Stimulated activated effector memory CD8-positive, alpha-beta T cell treated with anti-CD3 and anti-CD28 coated beads, Interleukin-12 subunit alpha, Interleukin-12 subunit beta, amount 100 ng/mL, for 72 hours (primary cell): Measurements from ENCODE around the gene MALT1.

ENCODE experiments used
- ATAC-seq: fragments of 150-1000 bp; cut with Tn5 transposase; 2 replicates; pipeline ENCODE4 v1.10.0; 2021
- DNase-seq, 2 donors: peaks; one replicate each; pipeline ENCODE4 v3.0.0; 2021 to 2022; ENCODE audit warnings: low spot score in 2 of 2
- H3K27ac Mint-ChIP-seq: one replicate; pipeline ENCODE4 v1.8.0; 2022; ENCODE audit warnings: mild to moderate bottlenecking, mixed read lengths
- H3K36me3 Mint-ChIP-seq: one replicate; pipeline ENCODE4 v1.8.0; 2022; ENCODE audit warnings: mild to moderate bottlenecking, mixed read lengths
- H3K4me1 Mint-ChIP-seq: one replicate; pipeline ENCODE4 v1.8.0; 2022; ENCODE audit warnings: mixed read lengths
- H3K4me3 Mint-ChIP-seq: one replicate; pipeline ENCODE4 v1.8.0; 2022; ENCODE audit warnings: mild to moderate bottlenecking, mixed read lengths
- H3K9me3 Mint-ChIP-seq: one replicate; pipeline ENCODE4 v1.8.0; 2022; ENCODE audit warnings: mixed read lengths

The MALT1 gene

DNA sequence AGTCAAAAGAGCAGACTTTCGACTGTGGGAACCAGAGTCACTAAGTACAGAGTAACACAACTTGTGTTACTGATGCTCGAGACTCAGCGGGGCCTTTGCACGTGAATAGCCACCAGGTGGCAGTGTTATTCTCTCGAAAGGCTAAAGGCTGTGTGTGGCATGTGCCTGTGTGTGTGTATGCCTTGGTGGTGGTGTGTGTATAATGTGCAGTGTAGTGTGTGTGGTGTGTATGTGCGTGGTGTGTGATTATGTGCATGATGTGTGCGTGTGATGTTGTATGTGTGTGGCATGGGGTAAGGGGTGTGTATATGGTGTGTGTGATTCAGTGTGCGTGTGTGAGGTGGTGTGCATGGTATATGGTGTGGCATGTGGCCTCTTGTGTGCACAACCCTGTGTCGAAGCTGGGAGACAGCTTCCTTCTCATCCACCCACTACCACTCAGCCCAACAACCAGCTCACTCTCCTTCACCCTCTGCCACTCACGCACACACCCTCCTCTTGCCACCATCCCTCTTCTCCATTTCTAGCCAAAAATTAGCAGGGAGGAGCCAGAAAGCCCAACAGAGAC, 110.4 kb downstream of the MALT1 start:
- DNase-seq (peak; percentile 56 to 81), ATAC-seq (peak; percentile 82)
- Mint-ChIP-seq H3K9me3 (no peaks in the 10 kb centered on the region), H3K4me3 (no peak overlapping the region), H3K4me1 (peaks cover 7% of the 10 kb centered on the region), H3K36me3 (no peaks in the 10 kb centered on the region), H3K27ac (no peak overlapping the region)

DNA sequence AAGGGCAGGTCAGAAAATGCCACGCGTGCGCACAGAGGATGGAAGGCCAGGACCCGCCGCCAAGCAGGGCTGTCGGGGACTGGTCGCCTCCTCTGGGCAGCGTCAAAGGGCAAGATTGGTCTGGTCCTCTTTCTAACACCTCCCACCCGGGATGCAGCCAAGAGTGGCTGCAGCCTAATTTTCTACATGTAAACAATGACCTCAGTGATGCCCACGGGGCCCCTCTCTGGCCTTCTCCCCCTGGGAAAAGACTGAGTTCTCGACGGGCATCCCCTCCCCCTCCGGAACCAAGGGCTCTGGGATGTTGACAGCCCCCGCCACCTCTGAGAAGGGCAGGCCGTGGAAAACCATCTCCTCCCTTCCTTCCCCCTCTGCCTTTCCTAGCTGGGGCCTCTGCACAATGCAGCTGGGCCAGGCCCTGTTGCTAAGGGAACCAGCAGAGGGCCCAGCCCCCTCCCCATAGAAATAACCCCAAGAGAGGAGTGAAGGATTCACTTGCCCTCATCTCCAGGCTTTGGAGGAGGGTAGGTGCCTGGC, 113.4 kb downstream of the MALT1 start:
- Mint-ChIP-seq H3K36me3 (no peaks in the 10 kb centered on the region), H3K4me3 (no peak overlapping the region), H3K9me3 (no peaks in the 10 kb centered on the region), H3K27ac (no peak overlapping the region), H3K4me1 (peaks cover 7% of the 10 kb centered on the region)
- no peak for ATAC-seq
- DNase-seq: no peak

DNA sequence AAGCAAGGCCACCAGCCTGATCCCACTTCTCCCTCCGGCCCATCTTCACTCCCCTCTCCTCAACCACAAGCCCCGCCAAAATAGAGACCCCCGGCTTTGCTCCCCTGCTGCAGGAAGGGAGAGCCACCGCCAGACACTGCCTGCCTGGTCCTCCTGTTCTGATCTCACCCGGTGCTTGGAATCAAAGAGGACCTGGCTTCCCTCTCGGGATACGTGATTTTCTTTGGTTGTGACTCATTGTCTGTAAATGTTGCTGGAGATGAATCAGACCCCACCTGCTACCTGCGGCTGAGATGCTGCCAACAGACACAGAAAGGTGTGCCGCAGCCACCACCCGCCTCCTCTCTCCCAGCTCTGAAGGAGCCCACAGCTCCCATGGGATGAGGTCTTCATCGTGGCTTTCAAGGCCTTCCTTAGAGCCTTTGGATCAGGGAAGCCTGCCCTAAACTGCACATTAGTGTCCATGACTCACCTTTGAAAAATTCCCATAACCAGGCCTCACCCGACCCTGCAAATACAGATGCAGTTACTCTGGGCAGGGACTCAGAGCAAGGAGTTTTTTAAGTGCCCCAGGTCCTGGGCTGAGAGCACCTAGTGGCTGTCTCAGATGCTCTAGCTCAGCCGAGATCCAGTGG, 114.0 kb downstream of the MALT1 start:
- ATAC-seq: no peak
- Mint-ChIP-seq H3K27ac (no peak overlapping the region), H3K4me1 (peaks cover 7% of the 10 kb centered on the region), H3K9me3 (no peaks in the 10 kb centered on the region), H3K36me3 (no peaks in the 10 kb centered on the region), H3K4me3 (no peak overlapping the region)
- DNase-seq: no peak

DNA sequence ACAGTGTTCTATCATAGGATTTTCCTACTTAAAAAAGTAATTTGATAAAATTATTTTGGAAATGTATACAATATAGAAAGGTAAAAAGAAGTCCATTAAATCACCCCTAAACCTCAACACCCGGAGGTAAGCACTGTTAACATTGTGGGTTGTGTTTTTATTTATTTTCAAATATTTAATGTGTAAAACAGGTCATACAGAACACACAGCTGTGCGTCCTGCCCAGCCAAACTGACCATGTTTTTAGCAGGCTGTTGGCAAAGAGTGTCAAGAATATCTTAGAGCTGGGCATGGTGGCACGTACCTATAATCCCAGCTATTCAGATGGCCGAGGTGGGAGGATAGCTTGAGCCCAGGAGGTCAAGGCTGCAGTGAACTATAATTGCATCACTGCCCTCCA, 114.6 kb downstream of the MALT1 start:
- DNase-seq: no peak
- no peak for ATAC-seq
- Mint-ChIP-seq H3K36me3 (no peaks in the 10 kb centered on the region), H3K4me1 (peaks cover 7% of the 10 kb centered on the region), H3K4me3 (no peak overlapping the region), H3K9me3 (no peaks in the 10 kb centered on the region), H3K27ac (no peak overlapping the region)

DNA sequence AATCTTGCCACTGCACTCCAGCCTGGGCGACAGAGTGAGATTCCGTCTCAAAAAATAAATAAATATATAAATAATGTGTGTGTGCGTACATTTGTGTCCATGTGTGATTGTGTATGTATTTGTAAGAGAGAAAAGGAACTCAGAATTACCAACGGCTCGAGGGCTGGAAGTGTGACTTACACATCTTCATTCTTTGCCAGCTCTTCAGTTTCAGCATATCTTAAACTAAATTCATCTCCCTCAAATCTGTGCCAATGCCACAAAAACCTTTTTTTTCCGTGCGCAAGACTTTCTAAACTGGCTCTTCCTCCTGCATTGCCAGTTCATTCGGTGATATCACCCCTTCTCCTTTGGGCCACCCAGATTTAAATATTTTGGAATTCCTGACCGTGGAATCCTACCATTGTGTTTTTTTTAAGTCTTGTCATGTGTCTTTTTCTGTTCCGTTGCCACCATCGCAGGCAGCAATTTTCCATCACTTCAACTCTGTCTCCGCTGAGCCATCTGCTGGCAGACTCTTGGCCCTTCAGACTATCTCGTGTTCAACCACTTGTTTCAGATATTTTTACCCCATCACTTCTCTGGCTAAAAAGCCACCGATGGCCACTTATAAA, 116.4 kb downstream of the MALT1 start:
- Mint-ChIP-seq H3K27ac (no peak overlapping the region), H3K9me3 (no peaks in the 10 kb centered on the region), H3K36me3 (no peaks in the 10 kb centered on the region), H3K4me3 (no peak overlapping the region), H3K4me1 (no peaks in the 10 kb centered on the region)
- no peak for DNase-seq
- ATAC-seq: no peak

DNA sequence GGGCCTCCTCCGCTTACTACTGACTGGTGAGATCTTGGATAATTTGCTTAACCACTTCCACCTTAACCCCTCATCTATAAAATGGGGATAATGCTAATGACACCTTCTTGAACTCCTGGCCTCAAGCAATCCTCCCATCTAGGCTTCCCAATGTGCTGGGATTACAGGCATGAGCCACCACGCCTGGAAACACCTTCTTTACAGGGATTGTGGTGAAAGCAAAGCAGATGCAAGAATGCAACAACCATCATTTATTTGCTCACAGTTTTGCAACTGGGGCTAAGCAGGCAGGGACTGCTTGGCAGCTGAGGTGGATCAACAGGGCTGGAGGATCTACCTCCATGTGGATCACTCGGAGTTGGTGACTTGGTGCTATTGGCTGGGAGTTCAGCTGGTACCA, 117.2 kb downstream of the MALT1 start:
- DNase-seq (no peak), ATAC-seq (no peak)
- H3K9me3 Mint-ChIP-seq: no peaks in the 10 kb centered on the region
- H3K27ac Mint-ChIP-seq: no peak overlapping the region
- no peaks in the 10 kb centered on the region for H3K4me1 Mint-ChIP-seq
- H3K4me3 Mint-ChIP-seq: no peak overlapping the region
- H3K36me3 Mint-ChIP-seq: no peaks in the 10 kb centered on the region

DNA sequence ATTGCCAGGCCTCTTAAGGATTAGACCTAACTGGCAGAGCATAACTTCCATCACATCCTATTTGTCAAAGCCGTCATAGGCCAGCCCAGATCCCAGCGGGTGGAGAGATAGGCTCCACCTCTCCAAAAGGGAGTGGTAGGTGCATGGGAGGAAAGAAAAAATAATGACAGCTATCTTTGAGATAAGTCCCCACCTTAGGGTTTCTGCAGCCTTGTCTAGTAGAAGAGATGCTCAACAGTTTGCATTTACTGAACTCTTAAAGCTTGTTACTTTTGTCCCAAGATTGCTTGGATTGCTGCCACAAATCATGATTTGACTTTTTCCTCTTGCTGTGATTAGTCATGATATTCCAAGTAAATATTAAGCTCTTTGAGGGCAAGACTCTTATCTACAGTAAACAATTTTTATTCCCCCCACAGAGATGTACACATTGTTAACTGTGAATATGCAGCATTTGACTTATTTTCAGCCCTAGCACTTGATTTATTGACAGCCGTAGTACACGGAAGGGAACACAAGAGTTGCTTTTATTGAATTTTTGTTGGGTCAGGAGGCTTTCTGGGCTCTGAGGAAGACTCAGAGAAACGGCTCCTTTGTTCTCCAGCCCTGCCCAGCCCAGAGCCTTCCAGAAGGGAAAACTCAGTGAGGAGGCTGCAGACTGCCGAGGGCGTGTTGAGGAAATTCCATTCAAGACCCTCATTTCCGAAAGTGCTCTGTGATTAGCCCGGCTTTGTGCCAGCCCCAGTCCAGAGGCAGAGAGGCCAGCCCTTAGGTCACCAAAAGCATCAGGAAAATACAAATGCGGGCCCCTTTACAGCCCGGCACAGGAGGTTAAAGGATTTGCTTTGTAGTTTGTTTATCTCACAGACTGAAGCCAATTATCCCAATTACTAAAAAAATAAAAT, 118.0 kb downstream of the MALT1 start:
- no peak for DNase-seq
- H3K9me3 Mint-ChIP-seq: no peaks in the 10 kb centered on the region
- no peak overlapping the region for H3K27ac Mint-ChIP-seq
- H3K4me3 Mint-ChIP-seq: no peak overlapping the region
- no peaks in the 10 kb centered on the region for H3K4me1 Mint-ChIP-seq
- ATAC-seq: no peak
- no peaks in the 10 kb centered on the region for H3K36me3 Mint-ChIP-seq

DNA sequence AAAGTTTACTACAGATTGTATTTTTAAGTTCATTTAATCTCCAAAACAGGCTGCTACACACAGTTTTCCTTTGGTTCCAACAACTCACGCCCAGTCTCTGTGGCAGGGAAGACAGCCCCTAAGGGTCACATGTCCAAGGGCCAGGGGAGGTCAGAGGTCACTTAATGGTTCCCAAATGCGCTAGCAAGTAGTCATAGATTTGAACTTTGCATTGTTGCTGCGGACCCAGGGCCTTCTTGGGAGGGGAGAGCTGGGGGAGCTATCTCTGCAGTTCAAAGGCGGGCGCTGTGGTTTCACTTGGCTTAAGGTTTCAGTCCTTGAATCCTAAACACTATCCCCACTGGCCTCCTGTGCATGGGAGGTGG, 118.6 kb downstream of the MALT1 start:
- Mint-ChIP-seq H3K4me3 (no peak overlapping the region), H3K4me1 (no peaks in the 10 kb centered on the region), H3K27ac (no peak overlapping the region), H3K36me3 (no peaks in the 10 kb centered on the region), H3K9me3 (no peaks in the 10 kb centered on the region)
- no peak for DNase-seq
- no peak for ATAC-seq

DNA sequence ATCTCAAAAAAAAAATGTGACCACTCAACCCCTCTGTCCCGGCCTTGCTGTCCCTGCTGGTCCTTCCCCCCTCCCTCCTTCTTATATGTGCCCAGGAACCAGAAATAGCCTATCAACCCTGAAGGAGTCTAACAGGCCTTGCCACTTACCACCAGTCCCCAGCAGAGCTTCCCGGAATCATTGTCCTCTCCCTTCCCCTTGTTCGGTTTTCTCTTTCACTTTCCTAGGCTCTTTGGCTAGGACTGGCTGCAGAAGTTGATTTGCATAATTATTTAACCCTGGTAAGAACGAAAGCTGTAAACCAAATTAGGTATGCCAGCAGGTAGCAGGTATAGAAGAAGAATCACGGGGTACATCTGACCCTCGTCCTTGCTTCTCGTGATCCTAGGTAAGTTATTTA, 120.8 kb downstream of the MALT1 start:
- Mint-ChIP-seq H3K36me3 (no peaks in the 10 kb centered on the region), H3K4me1 (no peaks in the 10 kb centered on the region), H3K9me3 (no peaks in the 10 kb centered on the region), H3K4me3 (no peak overlapping the region), H3K27ac (no peak overlapping the region)
- DNase-seq (no peak), ATAC-seq (no peak)

DNA sequence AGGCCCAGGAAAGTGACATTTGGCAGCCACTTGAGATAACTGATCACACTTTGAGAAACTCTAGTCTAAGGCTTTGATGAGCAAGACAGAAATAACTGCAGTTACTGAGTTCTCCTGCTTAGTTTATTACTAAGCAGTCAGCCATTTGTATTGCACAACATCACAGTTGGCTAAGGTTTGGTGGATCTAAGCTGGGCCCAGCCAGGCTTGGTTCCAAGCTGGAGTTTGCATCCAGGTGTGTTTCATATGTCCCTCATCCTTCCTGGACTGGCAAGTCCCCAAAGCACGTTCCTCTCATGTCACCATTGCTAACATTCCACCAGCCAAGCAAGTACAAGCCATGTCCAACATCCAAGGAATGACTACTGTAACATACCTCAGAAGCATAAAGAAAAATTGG, 122.1 kb downstream of the MALT1 start:
- DNase-seq (no peak), ATAC-seq (no peak)
- Mint-ChIP-seq H3K9me3 (no peaks in the 10 kb centered on the region), H3K36me3 (no peaks in the 10 kb centered on the region), H3K27ac (no peak overlapping the region), H3K4me1 (no peaks in the 10 kb centered on the region), H3K4me3 (no peak overlapping the region)

DNA sequence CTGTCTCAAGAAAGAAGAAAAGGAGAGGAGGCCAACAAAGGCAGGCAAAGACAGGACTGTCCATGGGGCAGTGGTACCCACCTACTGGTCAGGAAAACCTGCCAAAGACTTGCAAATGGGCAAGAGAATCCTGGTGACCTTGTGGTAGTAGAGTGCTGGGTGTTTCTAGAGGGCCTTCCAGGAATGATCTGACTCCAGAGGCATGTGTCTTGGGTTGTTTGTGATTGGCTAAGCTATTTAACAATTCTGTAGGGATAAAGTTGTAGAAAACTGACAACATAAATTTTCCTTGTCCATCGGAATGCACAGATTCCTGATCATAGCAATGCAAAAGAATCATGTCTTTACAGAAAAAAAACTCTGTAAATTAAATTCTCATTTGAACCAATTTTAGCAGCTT, 125.0 kb downstream of the MALT1 start:
- ATAC-seq: no peak
- Mint-ChIP-seq H3K27ac (no peak overlapping the region), H3K36me3 (no peaks in the 10 kb centered on the region), H3K4me1 (no peaks in the 10 kb centered on the region), H3K9me3 (no peaks in the 10 kb centered on the region), H3K4me3 (no peak overlapping the region)
- no peak for DNase-seq

DNA sequence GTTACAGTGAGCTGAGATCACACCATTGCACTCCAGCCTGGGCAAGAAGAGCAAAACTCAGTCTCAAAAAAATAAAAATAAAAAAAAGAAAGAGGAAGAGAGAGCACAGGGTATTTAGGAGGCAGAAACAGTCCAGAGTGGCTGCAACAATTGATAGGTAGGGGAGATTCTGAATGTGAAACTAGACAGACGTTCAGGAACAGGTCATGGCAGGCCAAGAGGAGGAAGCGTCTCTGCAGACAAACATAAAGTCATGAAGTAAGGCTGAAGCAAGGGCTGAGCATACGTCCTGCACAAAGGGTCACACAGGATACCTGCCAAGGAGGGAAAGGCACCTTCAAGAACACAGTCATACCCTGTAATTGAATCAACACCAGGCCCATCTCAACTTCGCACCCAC, 129.3 kb downstream of the MALT1 start:
- DNase-seq: no peak
- H3K9me3 Mint-ChIP-seq: no peaks in the 10 kb centered on the region
- H3K4me3 Mint-ChIP-seq: no peak overlapping the region
- H3K27ac Mint-ChIP-seq: no peak overlapping the region
- ATAC-seq: peak; percentile 32
- H3K4me1 Mint-ChIP-seq: no peaks in the 10 kb centered on the region
- peaks cover 5% of the 10 kb centered on the region for H3K36me3 Mint-ChIP-seq

DNA sequence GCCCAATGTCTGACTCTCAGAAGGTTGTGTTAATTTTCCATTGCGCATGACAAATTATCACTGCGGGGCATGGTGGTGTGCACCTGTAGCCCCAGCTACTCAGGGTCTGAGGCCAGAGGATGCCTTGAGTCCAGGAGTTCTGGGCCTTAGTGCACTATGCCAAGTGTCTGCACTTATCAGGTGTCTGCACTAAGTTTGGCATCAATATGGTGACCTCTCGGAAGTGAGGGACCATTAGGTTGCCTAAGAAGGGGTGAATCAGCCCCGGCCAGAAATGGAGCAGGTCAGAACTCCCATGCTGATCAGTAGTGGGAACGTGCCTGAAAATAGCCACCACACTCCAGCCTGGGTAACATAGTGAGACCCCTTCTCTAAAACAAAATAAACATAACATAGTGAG, 131.7 kb downstream of the MALT1 start:
- H3K27ac Mint-ChIP-seq: no peak overlapping the region
- H3K4me3 Mint-ChIP-seq: no peak overlapping the region
- no peaks in the 10 kb centered on the region for H3K9me3 Mint-ChIP-seq
- DNase-seq (no peak), ATAC-seq (no peak)
- peaks cover 5% of the 10 kb centered on the region for H3K36me3 Mint-ChIP-seq
- H3K4me1 Mint-ChIP-seq: no peaks in the 10 kb centered on the region

DNA sequence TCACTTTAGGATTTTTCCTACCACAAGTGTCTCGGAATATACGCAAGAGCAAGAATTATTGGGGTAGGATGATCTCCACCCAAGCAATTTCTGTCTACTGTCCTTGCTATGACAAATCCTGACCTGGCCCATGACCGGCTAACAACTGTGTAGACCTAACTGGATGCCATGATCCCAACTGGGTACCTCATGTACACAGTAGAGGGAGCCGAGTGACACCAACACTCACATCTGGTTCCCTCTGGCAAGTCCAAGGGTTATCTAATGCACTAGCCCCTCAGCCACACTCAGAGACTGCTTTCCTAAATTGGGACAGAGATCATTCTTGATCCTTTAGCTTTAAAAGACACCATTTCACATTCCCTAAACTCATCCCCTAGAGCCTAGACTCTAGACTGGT, 132.7 kb downstream of the MALT1 start:
- H3K4me1 Mint-ChIP-seq: no peaks in the 10 kb centered on the region
- no peaks in the 10 kb centered on the region for H3K9me3 Mint-ChIP-seq

More for the DNA sequence above, 132.7 kb downstream of the MALT1 start:
- Mint-ChIP-seq H3K4me3 (no peak overlapping the region), H3K36me3 (peaks cover 5% of the 10 kb centered on the region), H3K27ac (no peak overlapping the region)
- DNase-seq (no peak), ATAC-seq (peak; percentile 9)
